HG02943 (cell line): ENCODE results near the gene CMSS1.
"Not testable (repeated sequence)": the region's sequence is repeated elsewhere in the genome, so short reads cannot be mapped to it uniquely, and the experiment has no call there.

Source experiments
- ATAC-seq: cut with Tn5 transposase; IDR thresholded peaks from one replicate; pipeline ENCODE4 v1.9.1; 2021; ENCODE audit warnings: mild to moderate bottlenecking, low read depth, moderate library complexity; ENCODE audit not compliant: unreplicated experiment

CMSS1 gene

DNA sequence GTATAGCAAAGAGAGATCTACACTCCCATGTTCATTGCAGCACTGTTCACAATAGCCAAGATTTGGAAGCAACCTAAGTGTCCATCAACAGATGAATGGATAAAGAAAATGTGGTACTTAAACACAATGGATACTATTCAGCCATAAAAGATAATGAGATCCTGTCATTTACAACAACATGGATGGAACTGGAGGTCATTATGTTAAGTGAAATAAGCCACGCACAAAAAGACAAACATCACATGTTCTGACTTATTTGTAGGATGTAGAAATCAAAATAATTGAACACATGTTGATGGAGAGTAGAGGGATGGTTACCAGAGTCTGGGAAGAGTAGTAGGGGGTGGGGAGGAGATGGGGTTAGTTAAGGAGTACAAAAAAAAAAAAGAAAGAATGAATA lies 278.6 kb downstream of the CMSS1 start:
- ATAC-seq, result not testable (repeated sequence)

DNA sequence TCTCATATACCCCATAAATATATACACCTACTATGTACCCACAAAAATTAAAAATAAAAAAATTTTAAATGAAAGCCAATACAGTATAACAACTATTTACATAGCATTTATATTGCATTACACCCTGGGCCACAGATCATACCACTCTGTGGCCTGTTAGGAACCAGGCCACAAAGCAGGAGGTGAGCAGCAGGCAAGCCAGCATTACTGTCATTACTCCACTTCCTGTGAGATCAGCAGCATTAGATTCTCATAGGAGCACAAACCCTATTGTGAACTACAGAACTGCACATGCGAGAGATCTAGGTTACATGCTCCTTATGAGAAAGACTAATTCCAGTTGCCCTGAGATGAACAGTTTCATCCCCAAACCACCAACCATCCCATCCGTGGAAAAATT lies 279.2 kb downstream of the CMSS1 start:
- ATAC-seq, result no peak

DNA sequence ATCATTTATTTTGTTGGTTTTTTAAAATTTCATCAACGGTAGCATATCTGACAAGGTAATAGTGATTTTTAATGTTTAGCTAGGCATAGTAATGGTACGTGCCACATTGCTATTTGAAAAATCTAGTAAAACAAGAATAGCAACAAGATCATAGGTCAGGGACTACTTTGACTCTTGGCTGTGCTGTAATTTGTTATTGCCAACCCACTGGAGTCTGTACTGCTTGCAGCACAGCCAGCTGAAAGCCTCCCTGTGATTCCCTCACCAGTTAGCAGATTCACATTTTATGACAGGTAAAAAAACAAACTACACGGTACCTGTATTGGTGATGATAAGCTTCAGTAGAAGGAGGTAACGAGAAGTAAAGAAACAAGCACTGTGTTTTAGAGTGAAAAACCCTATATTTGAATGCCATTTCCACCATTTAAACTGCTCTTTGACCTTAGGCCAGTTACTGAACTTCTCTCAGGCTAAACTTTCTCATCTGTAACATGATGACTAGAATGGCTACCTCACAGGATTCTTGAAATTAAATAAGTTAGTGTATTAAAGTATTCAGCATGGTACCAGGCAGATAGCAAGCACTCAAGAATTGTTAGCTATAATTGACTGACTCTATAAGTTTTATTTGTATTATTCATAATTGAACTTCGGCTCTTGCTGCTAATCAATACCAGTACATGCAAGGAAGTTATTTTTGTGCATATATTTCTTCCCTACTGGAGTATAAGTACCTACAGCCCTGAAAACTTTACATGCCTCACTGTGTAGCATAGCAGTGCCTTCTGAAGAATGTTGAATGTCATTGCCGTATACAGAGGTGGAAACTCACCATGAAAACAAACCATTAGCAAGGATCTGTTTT lies 280.5 kb downstream of the CMSS1 start:
- no peak for ATAC-seq

DNA sequence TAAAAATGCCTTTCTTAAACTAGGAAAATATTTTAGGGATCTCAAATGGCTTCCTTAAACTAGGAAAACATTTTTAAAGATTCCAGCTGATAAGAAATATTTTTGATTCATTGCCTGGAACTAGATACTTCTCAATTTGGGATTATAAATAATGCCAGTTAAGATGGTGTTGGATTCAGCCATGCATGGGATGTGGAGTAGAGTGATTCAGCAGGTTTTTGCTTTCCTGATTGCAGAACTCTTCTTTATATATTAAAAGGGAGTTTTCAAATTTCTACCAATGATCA lies 281.1 kb downstream of the CMSS1 start:
- ATAC-seq, result no peak

DNA sequence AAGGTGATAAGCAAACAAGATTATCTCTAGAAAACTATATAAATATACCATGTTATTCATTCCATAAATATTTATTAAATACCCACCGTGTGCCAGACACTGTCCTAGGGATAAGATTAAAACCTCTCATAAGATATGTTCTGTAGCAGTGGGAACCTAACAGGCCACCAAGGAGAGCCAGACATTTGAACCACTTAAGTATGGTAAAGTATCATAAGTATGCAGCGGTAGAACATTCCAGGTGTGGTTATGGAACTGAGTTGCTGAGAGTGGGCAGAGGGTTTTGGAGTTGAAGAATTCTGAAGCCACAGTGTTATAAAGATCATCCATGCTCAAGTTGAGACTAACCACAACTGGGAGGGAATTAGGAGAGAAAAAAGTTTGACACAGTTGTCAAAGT lies 282.0 kb downstream of the CMSS1 start:
- ATAC-seq, result no peak

DNA sequence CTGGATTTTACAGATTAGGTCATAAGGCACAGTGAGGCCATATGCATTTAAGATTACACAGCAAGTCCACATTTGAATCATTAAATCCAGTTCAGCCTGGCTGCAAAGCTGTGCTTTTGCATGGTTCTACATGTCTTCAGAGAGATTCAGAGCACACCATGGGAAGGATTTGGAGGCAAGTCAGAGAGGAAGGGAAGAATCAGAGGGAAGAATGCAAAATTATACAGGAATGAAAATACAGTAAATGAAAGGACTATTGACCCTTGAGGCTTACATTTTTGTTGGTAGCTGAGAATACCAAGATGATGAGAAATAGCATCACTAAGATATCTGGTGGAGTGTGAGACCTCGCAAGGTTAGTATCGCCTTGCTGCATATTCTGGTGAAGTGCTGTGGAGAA lies 282.8 kb downstream of the CMSS1 start:
- ATAC-seq, result no peak

DNA sequence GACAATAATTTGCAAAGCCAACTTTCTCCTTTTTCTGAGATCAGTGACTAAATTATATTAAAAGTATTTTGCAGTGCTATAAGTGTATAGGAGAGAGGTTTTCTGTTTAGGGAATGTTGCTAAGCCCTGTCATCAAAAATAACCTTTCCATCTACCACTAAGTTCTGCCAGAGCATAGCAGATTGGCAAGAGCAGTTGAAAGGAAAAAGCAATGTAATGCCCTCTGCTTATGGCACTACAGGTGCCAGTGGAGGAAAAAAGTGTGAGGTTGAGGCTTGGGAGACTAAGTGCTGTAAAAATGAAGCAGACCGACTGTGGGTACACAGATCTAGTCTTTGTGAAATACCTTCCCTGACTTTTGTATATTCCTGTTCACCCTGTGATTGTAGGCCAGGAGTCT lies 285.1 kb downstream of the CMSS1 start:
- ATAC-seq, result no peak

DNA sequence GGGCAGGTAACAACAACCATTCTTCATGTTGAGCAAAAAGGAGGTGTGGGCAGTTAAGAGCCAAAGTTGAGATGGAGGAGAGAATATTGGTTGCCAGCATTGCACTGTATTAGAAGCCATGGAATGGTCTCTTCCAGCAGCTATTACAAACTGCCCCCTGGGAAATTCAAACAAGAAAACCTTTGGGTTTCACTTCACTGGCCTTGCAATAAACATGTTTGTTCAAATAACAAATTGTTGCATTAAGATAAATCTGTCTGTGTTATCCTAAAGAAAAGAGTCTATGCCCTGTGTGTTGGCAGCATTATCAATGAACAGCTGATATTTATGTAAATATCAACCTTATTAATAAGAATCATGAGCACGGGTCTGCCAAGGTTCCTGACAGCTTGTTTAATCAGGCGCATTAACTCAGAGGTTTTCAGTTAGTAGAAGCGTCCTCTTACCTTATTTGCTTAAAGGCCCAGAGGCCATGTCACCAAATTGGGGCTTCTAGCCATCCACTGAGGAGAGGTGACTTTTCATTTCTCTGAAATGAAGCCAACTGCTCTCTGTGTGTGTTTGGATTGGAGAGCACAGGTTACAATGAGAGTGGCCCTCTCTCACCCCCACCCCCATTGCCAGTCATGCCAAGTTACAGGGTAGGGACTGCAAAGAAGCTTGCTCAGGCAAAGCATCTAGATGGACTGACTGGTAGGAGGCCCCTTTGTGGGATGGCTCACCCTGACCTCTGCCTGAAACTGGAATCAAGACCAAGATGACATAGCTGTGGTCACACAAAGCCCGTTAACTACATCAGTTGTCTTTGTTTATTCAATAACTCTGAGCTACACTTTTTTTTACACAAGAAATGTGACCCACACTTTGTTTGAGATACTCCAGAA lies 286.1 kb downstream of the CMSS1 start:
- peak; percentile 85 for ATAC-seq

DNA sequence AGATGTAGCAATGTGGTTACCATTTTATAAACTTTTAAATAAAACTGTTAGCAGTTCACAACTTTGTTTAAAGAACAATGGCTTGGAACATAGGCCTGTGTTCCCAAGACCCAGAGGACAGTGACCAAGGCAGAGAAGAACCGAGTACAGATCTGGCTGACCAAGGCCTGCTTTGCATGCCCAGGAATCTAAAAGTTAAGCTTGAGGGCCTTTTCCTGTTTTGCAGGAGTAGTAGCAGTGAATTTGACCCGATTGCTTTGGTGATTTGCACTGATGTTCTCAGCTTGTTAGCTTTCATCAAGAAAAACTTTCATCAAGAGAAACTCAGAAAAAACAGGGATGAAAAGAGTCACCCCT lies 286.8 kb downstream of the CMSS1 start:
- peak; percentile 47 for ATAC-seq

DNA sequence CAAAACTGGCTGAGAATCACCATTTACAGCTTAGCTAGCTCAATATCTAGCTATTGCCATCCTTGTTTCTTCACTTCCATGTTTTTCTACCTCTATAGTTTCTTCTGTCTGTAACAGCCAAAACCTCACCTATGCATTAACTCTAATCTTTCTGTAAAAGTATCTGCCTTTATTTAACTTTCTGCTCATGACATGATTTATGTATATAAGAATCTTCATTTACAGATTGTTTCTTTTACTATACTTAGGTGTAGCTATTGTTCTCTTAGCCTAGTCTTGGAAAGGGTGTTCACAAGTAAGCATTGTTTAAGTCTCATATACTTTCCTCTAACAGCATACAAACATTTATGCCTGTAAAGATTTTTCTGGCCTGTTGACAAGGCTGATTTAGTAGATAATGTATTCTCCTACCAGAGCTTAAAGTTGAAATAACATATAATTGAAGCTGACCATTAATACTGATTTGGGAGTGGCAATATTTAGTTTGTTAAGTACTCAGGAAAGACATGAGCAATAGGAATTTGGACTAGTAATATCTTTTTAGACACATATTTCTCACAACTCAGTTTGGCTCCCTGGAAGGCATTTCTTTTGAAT lies 287.3 kb downstream of the CMSS1 start:
- no peak for ATAC-seq

DNA sequence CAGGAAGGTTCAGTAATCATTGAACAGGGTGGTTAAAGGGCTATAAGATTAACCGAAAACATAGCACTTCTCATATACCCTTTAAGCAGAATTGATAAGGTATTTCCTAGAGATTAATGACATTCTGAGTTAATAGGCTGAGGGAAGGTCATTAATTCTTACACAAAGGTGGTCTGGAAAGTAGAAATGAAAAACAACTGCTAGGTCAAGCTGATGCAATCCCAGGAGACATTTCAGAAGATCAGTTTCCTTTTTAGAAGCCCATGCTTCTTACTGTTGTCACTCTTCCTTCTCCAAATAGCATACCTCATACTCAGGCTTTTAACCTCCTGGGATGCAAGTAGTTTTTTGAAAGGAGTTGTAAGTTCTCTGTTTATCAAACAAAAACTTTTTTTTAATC lies 287.8 kb downstream of the CMSS1 start:
- ATAC-seq, result peak; percentile 31

DNA sequence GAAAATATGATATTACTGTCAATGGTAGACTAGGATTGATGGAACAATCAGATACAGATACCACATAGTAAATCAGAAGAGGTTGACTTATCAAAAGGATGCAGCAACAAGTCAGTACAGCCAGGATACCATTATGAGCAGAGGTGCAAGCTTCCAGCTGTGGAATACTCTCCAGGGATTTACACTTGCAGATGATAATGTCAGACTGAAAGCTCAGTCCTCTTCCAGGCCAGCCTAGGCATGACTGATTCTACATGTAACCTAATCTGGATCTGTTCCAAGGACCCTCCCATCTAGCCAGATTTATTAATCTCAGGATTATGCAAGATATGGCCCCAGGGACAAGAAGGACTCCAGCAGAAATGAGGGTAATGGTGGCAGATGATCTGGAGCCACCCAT lies 288.4 kb downstream of the CMSS1 start:
- no peak for ATAC-seq

DNA sequence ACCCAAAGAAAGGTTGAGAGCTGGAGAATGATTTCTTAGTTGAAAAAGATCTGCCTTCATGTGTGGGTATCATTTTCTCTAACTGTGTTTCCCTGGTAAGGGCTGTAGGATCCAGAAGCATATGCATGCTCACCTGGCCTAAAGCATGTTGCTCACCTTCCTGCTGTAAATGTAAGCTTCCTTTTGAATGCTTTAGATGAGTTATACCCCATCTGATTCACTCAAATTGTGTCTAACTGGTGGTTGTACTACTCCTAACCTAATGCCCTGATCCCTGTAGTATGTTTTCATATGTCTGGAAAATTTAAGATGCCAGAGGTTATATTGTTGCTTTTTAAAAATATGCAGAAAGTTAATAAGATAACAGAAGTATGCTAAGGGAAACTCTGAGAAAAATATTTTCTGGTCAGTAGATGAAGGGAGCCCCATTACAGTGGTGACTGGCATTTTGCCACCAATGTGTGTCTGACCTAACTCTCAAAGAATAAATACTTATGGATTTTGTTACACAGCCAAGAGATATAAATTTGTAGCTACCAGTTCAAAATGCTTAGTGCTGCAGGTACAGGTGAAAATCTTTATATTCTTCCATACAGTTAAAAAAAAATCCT lies 289.0 kb downstream of the CMSS1 start:
- ATAC-seq, result no peak

DNA sequence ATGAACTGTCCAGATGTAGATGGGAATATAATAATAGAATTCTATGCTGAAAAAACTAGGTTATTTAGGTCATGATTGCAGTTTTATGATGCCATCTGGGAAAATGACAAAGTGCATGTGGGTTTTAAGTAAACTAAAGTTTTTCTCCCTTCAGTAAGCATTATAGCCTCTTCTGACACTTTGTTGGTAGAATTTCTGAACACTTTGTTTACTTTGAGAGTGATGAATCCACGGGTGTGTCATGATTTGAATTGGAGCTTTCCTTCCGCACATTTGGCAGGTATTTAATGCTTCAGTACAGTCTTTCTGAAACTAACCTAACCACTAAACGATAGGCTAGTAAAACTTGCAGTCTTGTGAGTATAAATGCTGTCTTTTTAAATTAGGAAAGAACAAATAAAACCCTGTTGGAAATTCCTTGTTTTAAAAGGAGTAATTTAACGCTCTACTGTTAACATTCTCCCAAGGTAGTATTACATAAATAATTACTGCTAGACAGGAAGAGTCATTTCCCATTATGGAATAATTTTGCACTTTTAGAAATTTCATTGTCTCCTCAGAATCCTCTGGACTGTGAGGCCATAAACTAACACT lies 289.7 kb downstream of the CMSS1 start:
- ATAC-seq, result no peak

DNA sequence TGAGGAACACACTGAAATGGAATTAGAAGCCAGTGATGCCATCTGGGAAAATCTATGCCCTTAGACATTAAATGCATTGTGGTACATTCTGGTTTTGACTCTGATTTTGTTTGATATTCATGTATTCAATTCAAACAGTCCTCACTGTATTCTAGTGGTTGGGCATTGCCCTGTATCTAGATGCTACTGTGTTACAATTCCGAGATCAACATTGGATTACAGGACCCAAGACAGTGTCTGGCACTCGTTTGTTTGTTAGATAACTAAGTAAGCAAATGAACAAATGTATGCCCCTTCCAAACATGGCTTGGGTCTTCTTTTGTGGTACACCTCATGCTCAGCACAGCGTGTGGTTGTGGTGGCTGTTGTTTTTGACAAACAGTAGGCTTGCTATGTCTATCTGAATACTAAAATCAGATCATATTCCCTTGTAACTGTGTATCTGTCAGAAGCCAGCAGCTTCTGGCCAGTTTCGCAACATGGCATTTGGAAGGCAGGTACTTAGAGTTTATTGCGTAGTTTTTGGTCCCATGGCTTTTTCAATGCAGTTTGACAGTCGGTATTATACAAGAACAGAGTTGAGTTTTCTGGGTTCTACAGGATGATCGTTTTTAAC lies 290.9 kb downstream of the CMSS1 start:
- no peak for ATAC-seq

DNA sequence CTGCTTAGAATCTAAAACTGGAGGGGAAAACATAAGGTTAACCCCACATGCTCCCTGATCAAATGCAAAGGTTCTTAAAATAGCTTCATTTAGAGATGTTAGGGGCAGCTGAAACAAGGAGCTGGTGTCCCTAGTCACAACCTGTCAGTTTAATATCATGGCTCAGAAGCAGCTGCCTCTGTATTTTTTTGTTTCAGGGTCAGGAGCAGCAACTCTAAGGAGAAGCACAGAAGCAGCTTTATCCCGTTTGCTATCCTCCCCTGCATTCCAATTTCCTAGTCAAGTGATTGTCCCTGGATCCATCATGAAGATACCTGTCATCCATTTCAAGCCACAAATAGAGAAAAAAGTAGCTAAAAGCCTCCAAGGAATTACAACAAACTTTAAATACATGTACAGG lies 292.5 kb downstream of the CMSS1 start:
- no peak for ATAC-seq

DNA sequence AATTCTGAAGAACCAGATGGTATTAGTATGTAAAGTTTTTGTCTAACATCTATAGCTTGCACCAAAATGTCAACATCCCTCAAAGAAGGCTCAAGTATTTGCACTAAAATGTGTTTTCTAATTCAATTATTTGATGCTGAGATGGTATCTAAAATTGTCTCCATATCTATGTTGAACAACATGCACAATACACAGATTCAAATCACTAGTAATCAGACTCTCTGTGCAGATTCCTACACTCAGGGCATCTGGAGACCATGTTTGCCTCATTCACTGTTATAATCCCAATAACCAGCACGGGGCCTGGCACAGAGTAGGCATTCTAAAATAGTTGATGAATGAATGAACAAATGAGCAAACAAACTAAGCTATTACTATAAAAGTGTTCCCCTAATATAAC lies 294.1 kb downstream of the CMSS1 start:
- ATAC-seq, result no peak

DNA sequence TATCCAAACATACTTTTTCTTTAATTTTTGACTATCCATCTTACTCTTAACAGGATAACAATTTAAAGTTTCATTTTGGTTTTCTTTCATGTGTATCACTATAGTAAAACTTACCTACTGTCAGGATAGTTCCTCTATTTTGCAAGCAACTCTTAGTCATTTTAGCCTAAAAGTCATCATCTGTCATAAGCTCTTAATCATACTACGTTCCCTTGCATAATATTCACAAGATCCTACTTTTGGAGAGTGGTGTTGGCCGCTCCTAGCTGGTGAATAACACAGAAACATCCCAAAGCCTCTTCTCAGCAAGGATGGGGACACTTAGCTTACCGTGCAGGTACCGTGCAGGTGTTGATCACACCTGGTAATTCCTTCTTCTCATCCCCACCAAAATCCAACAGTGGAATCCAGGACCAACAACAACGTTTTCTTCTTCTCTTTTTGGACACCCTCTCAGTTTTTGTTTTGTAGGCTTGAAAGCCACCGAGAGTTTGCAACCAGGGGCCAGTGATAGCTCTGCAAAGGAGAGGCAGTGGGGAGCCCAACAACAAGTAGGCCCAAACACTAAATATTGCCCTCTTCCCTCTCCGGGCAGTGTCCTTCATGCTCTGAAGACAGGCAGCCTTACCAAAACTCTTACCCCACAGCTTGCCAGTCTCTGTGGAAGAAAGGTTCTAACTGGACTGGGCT lies 296.2 kb downstream of the CMSS1 start:
- ATAC-seq, result no peak

DNA sequence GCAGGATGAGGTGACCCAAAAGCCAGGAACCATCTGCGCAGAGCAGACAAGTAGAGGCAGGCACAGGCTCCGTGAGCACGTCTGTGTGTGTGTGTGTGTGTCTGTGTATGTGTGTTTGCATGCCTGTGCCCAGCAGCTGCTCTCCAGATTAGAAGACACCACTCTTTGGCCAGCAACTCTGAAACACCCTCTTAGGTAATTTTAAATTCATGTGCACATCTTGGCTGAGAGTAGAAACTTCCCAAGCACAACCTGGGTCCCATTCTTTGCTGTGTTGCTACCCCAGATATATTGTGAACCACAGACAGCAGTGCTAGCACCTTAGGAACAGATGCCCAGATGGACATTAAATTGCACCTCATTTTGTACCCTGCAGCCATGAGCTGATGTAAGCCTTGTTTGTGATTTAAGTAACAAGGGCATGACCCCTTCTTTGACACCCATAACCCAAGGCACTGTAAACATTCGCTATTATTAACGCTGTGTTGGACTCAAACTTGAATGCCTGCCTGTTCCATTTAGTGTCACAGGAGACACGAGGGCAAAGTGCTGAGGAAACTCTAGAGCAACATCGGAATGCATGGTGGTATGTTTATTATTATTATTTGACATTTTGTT lies 296.9 kb downstream of the CMSS1 start, which contains the start of gene FILIP1L:
FILIP1L (minus strand) TSS at position 89 of the 618 bp plus-strand sequence.
- ATAC-seq, result no peak
